SU-DHL-6 (cell line): ENCODE measurements around the gene TJP2.

Source experiments
- EZH2phosphoT487 ChIP-seq: fragments of 200-600 bp; sonication (generic), shearing (Covaris generic); conservative IDR thresholded peaks from 2 replicates; pipeline ENCODE4 v1.6.1; 2018; ENCODE audit warnings: mild to moderate bottlenecking, antibody characterized with exemption, low read length, moderate library complexity, mixed read lengths
- TF ChIP-seq, protein P1 (sequence below): fragments of 200-600 bp; sonication (generic); IDR thresholded peaks from one replicate; pipeline ENCODE4 v1.5.1; 2017; ENCODE audit warnings: antibody characterized with exemption, mild to moderate bottlenecking, low read length, moderate library complexity; ENCODE audit not compliant: insufficient read depth, poor library complexity, severe bottlenecking

- TF ChIP-seq, protein P1, sequence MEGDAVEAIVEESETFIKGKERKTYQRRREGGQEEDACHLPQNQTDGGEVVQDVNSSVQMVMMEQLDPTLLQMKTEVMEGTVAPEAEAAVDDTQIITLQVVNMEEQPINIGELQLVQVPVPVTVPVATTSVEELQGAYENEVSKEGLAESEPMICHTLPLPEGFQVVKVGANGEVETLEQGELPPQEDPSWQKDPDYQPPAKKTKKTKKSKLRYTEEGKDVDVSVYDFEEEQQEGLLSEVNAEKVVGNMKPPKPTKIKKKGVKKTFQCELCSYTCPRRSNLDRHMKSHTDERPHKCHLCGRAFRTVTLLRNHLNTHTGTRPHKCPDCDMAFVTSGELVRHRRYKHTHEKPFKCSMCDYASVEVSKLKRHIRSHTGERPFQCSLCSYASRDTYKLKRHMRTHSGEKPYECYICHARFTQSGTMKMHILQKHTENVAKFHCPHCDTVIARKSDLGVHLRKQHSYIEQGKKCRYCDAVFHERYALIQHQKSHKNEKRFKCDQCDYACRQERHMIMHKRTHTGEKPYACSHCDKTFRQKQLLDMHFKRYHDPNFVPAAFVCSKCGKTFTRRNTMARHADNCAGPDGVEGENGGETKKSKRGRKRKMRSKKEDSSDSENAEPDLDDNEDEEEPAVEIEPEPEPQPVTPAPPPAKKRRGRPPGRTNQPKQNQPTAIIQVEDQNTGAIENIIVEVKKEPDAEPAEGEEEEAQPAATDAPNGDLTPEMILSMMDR: no peak
- TF ChIP-seq EZH2phosphoT487: no peak
Measured at GRCh38 chr9:69317894-69318293, 143.8 kb downstream of the TJP2 start.
